HepG2 (cell line): ENCODE data around the gene AMHR2. TPM values are rescaled to one million over a fixed set of nuclear protein-coding genes. Genes with fewer than 3 reads are reported as not detected.

Experiments used
- ATAC-seq: fragments of 200-7000 bp; cut with Tn5 transposase; 3 replicates; pipeline ENCODE4 v1.9.1; 2020; ENCODE audit warnings: mild to moderate bottlenecking, moderate library complexity
- BruUV-seq: library from RNA; stranded (reverse); fragments of 400-500 nt; replicated peaks from 2 replicates; lab custom pipeline; 2021; lab: Mats Ljungman, UMichigan
- CTCF ChIA-PET: fragments of 300-600 bp; formaldehyde crosslinking; extraction: SDS; loops from one replicate; lab custom pipeline; 2021; ENCODE audit warnings: low total read pairs, inconsistent platforms, low intra/inter-chr PET ratio; lab: Yijun Ruan, JAX
- POLR2A ChIA-PET: fragments of 350-600 bp; sonication (Branson Sonifier 250); formaldehyde crosslinking; loops from one replicate; lab custom pipeline; 2020; ENCODE audit warnings: antibody characterized with exemption, inconsistent platforms; lab: Yijun Ruan, JAX
- DNase-seq: peaks from one replicate; pipeline ENCODE4 v3.0.0-alpha.2; 2015; ENCODE audit warnings: low spot score
- FAIRE-seq: peaks from 3 replicates; lab custom pipeline; 2011; peaks lifted over from hg19 to GRCh38; lab: Jason Lieb, UNC
- H2AFZ ChIP-seq: one replicate; pipeline ENCODE4 v1.6.1; 2011; ENCODE audit warnings: low read length, inconsistent platforms
- H3K27ac ChIP-seq: fragments of 300-600 bp; 3 replicates; pipeline ENCODE4 v1.8.0; 2011; ENCODE audit warnings: mixed run types, mild to moderate bottlenecking, mixed read lengths, low read length, inconsistent platforms; ENCODE audit not compliant: insufficient read depth; ENCODE audit errors: extremely low read length
- H3K27me3 ChIP-seq, 2 experiments: fragments of 200-600 bp in 1 of 2; 2 replicates in 1 of 2; 3 replicates in 1 of 2; pipeline versions ENCODE4 v1.6.0 to v1.8.0; 2011; ENCODE audit warnings: low read length in 2 of 2, mild to moderate bottlenecking in 2 of 2, moderate library complexity in 2 of 2, inconsistent platforms in 1 of 2; ENCODE audit not compliant: insufficient read depth in 2 of 2, control insufficient read depth in 1 of 2
- H3K36me3 ChIP-seq, 2 experiments: fragments of 200-600 bp in 1 of 2; replicated peaks in 1 of 2; 2 replicates in 1 of 2; 3 replicates in 1 of 2; pipeline versions ENCODE4 v1.5.1 to v1.8.0; 2011; ENCODE audit warnings: low read length in 2 of 2, inconsistent platforms in 1 of 2; ENCODE audit not compliant: insufficient read depth in 2 of 2, control insufficient read depth in 1 of 2
- H3K4me1 ChIP-seq: 2 replicates; pipeline ENCODE4 v1.5.1; 2012; ENCODE audit warnings: low read length, inconsistent platforms; ENCODE audit not compliant: insufficient read depth
- H3K4me2 ChIP-seq: 2 replicates; pipeline ENCODE4 v1.6.0; 2011; ENCODE audit warnings: low read depth, low read length, inconsistent platforms
- H3K4me3 ChIP-seq, 3 experiments: fragments of 200-600 bp in 1 of 3; sonication (generic), shearing (Covaris generic) in 1 of 3; replicated peaks in 1 of 3; 2 replicates each; pipeline ENCODE4 v1.5.1; 2011 to 2016; ENCODE audit warnings: low read length in 3 of 3, inconsistent platforms in 2 of 3, low read depth in 2 of 3, mild to moderate bottlenecking in 2 of 3, control low read depth in 1 of 3, mixed read lengths in 1 of 3; ENCODE audit not compliant: insufficient read depth in 1 of 3
- H3K79me2 ChIP-seq: one replicate; pipeline ENCODE4 v1.6.1; 2011; ENCODE audit warnings: low read length, inconsistent platforms; ENCODE audit not compliant: insufficient read depth
- H3K9ac ChIP-seq: 2 replicates; pipeline ENCODE4 v1.6.0; 2011; ENCODE audit warnings: mild to moderate bottlenecking, low read depth, low read length, inconsistent platforms; ENCODE audit not compliant: insufficient read depth
- H3K9me3 ChIP-seq: 2 replicates; pipeline ENCODE4 v1.5.1; 2012; ENCODE audit warnings: mild to moderate bottlenecking, low read length
- H4K20me1 ChIP-seq: 2 replicates; pipeline ENCODE4 v1.6.0; 2011; ENCODE audit warnings: inconsistent platforms, mild to moderate bottlenecking, low read length, moderate library complexity; ENCODE audit not compliant: insufficient read depth
- EP300 ChIP-seq, 3 experiments: sonication (generic) in 1 of 3; formaldehyde crosslinking in 1 of 3; IDR thresholded peaks; 2 replicates each; pipeline versions ENCODE4 v1.5.1 to v1.6.1; 2011 to 2020; ENCODE audit warnings: low read depth in 2 of 3, low read length in 2 of 3, borderline replicate concordance in 1 of 3, improper control_type of control experiment in 1 of 3, mild to moderate bottlenecking in 1 of 3, missing genetic modification reagents in 1 of 3, moderate library complexity in 1 of 3
- FOXO1 ChIP-seq: sonication (generic); formaldehyde crosslinking; IDR thresholded peaks from 2 replicates; pipeline ENCODE4 v1.4.0; 2020; ENCODE audit warnings: missing genetic modification reagents
- POLR2AphosphoS2 ChIP-seq: IDR thresholded peaks from 2 replicates; pipeline ENCODE4 v1.6.1; 2011; ENCODE audit warnings: low read depth, low read length, improper control_type of control experiment
- RBFOX2 ChIP-seq: fragments of 200-400 bp; formaldehyde crosslinking; IDR thresholded peaks from 2 replicates; pipeline ENCODE4 v1.6.1; 2017; ENCODE audit warnings: low read depth, mild to moderate bottlenecking, low read length
- RBM22 ChIP-seq: fragments of 200-400 bp; formaldehyde crosslinking; optimal IDR thresholded peaks from 2 replicates; pipeline ENCODE3; 2017; ENCODE audit warnings: mild to moderate bottlenecking, low read length, moderate library complexity
- SMARCE1 ChIP-seq: fragments of 450-650 bp; IDR thresholded peaks from 2 replicates; pipeline ENCODE4 v1.6.1; 2017; ENCODE audit warnings: borderline replicate concordance
- SRF ChIP-seq: IDR thresholded peaks from 2 replicates; pipeline ENCODE4 v1.6.1; 2011; ENCODE audit warnings: mild to moderate bottlenecking, low read depth, low read length, moderate library complexity
- ZBTB1 ChIP-seq: sonication (generic); formaldehyde crosslinking; IDR thresholded peaks from 2 replicates; pipeline ENCODE4 v1.4.0; 2020; ENCODE audit warnings: missing genetic modification reagents, borderline replicate concordance
- WGBS: methylation state at CpG from one replicate; pipeline ENCODE4 v1.1.6; 2017; ENCODE audit warnings: low lambda C conversion rate; 5-methylcytosine and 5-hydroxymethylcytosine counted together
- in situ Hi-C: cut with HindIII; loops from 2 replicates; pipeline ENCODE4 v1.10.0; 2017; ENCODE audit warnings: low pct_unique_long_range_greater_than_20kb; ENCODE audit not compliant: extremely low pct_ligation_motif_present
- intact Hi-C: fragments of 100-400 bp; cut with micrococcal nuclease; formaldehyde crosslinking; loops from one replicate; pipeline ENCODE4 v1.10.0; 2022; ENCODE audit not compliant: unreplicated experiment
- polyA plus RNA-seq, 8 experiments: library from polyadenylated mRNA; depleted of rRNA in 3 of 8; stranded (reverse) in 7 of 8; unstranded in 1 of 8; fragments of >200 nt; fragmentation: Illumina TruSeq in 4 of 8; extraction: Trizol in 4 of 8; gene quantifications; 2 replicates each; pipeline versions ENCODE4 v1.2.1 to v1.2.3, GENCODE V29; 2011 to 2016; ENCODE audit warnings: low read depth in 4 of 8, missing spikeins in 1 of 8, mixed read lengths in 1 of 8; ENCODE audit not compliant: insufficient read depth in 1 of 8
- total RNA-seq, 5 experiments: library from RNA; depleted of rRNA; stranded (reverse); fragments of >200 nt; fragmentation: Illumina TruSeq; extraction: Trizol; gene quantifications; 2 replicates each; pipeline ENCODE4 v1.2.3, GENCODE V29; 2016; ENCODE audit warnings: low read depth in 1 of 5

AMHR2 gene
- total and polyA plus RNA-seq, 2 of the 13 experiments (the other 11 are each of a cell fraction or from before 2014, with no cell fraction given): 0.24 to 0.58 TPM

GRCh38 chr12:53461059-53461458 lies 37.4 kb downstream of the AMHR2 start:
- Histone ChIP-seq H3K4me3 (no peak overlapping the region), H3K9ac (no peak overlapping the region), H3K27ac (no peak overlapping the region), H3K27me3 (no peaks in the 10 kb centered on the region), H3K79me2 (peaks cover 74% of the 10 kb centered on the region), H3K4me1 (peaks cover 58% of the 10 kb centered on the region), H2AFZ (no peak overlapping the region), H3K9me3 (no peaks in the 10 kb centered on the region), H3K36me3 (peaks cover 38 to 98% of the 10 kb centered on the region in 2 experiments), H4K20me1 (peaks cover 77% of the 10 kb centered on the region), H3K4me2 (no peak overlapping the region)
- intact Hi-C loops (no loop called here), in situ Hi-C loops (no loop called here)
- ATAC-seq: no peak
- FAIRE-seq: no peak
- no peak for DNase-seq
- ChIA-PET CTCF (no interaction called here), POLR2A (interaction anchor here (1.8 kb wide), 1 partner anchor 39 kb away, joined by 8 read pairs; the partner anchor contains the start of genes MAP3K12 and TARBP2)
- TF ChIP-seq RBM22 (peak; percentile 18), FOXO1 (CRISPR knock-in tag) (no peak), POLR2AphosphoS2 (peak; percentile 79; the same call in 1 of the 2 replicates), ZBTB1 (no peak), RBFOX2 (peak; percentile 45; the same call in 1 of the 2 replicates)
- 100% methylated on average over 3 of the region's 3 CpGs for WGBS
- no TSS peak for BruUV-seq

GRCh38 chr12:53461591-53461990 lies 37.9 kb downstream of the AMHR2 start:
- Histone ChIP-seq H3K4me2 (no peak overlapping the region), H3K27me3 (no peaks in the 10 kb centered on the region), H2AFZ (no peak overlapping the region), H3K27ac (no peak overlapping the region), H3K4me3 (no peak overlapping the region), H4K20me1 (peaks cover 78% of the 10 kb centered on the region), H3K9me3 (no peaks in the 10 kb centered on the region), H3K4me1 (peaks cover 57% of the 10 kb centered on the region), H3K36me3 (peaks cover 35 to 98% of the 10 kb centered on the region in 2 experiments), H3K9ac (no peak overlapping the region), H3K79me2 (peaks cover 71% of the 10 kb centered on the region)
- ATAC-seq (no peak), FAIRE-seq (no peak), DNase-seq (no peak)
- ChIA-PET CTCF (no interaction called here), POLR2A (interaction anchor here (1.2 to 1.8 kb wide), 2 partner anchors 8 to 39 kb away, joined by 4 to 8 read pairs; partner anchors contain the start of genes MAP3K12 and TARBP2)
- TF ChIP-seq EP300 (IDR thresholded peaks at IDR 0.05; ENCODE audit: low read depth in 2 of 2, low read length in 2 of 2) (no peak), EP300 (CRISPR knock-in tag; IDR thresholded peaks at IDR 0.05; ENCODE audit: borderline replicate concordance) (no peak), SMARCE1 (no peak), SRF (no peak)
- in situ Hi-C loops (no loop called here), intact Hi-C loops (no loop called here)
- 94% methylated on average over 8 of the region's 8 CpGs for WGBS
- BruUV-seq: no TSS peak
